ENCODE results near the gene TERT. TPM values are rescaled to one million over a fixed set of nuclear protein-coding genes. Genes with fewer than 3 reads are reported as not detected.
A peak's percentile ranks its signal among the peaks of the same experiment; 100 is the strongest.
"Not testable (repeated sequence)": the region's sequence is repeated elsewhere in the genome, so short reads cannot be mapped to it uniquely, and the experiment has no call there.

The TERT gene
- total RNA-seq, 1 experiment from 2014 or later, result 5.0 TPM

GRCh38 chr5:1326901-1327756, 32.3 kb upstream of the TERT start:
- H3K4me3 ChIP-seq; H3K4me1 ChIP-seq (replicated peaks); H3K27me3 ChIP-seq (replicated peaks); H3K9me3 ChIP-seq (replicated peaks); H3K27ac ChIP-seq: not testable (repeated sequence)
- H3K36me3 ChIP-seq, result peaks cover 63% of the 10 kb centered on the region
- DNase-seq (ENCODE audit: low read depth in 1 of 2, low spot score in 2 of 2), result peak in 1 of 2 experiments; percentile 27

DNA sequence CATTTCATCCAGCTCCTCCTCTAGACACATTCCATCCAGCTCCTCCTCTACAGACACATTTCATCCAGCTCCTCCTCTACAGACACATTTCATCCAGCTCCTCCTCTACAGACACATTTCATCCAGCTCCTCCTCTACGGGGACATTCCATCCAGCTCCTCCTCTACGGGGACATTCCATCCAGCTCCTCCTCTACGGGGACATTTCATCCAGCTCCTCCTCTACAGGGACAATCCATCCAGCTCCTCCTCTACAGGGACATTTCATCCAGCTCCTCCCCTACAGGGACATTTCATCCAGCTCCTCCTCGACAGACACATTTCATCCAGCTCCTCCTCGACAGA, 31.6 kb upstream of the TERT start:
- not testable (repeated sequence) for H3K9me3 ChIP-seq (replicated peaks); H3K27me3 ChIP-seq (replicated peaks); H3K27ac ChIP-seq; H3K4me3 ChIP-seq; DNase-seq (ENCODE audit: low read depth in 1 of 2, low spot score in 2 of 2); H3K4me1 ChIP-seq (replicated peaks)
- H3K36me3 ChIP-seq, result peaks cover 63% of the 10 kb centered on the region

GRCh38 chr5:1325870-1326531, 31.1 kb upstream of the TERT start:
- H3K9me3 ChIP-seq (replicated peaks), result peaks cover 6% of the 10 kb centered on the region; the same call in 1 of the 2 replicates
- H3K4me1 ChIP-seq (replicated peaks), result peaks cover 6% of the 10 kb centered on the region; the same call in 1 of the 2 replicates
- peaks cover 61% of the 10 kb centered on the region for H3K36me3 ChIP-seq
- no peaks in the 10 kb centered on the region for H3K27me3 ChIP-seq (replicated peaks)
- H3K27ac ChIP-seq, result no peak overlapping the region
- H3K4me3 ChIP-seq, result no peak overlapping the region
- DNase-seq (ENCODE audit: low read depth in 1 of 2, low spot score in 2 of 2), result no peak

DNA sequence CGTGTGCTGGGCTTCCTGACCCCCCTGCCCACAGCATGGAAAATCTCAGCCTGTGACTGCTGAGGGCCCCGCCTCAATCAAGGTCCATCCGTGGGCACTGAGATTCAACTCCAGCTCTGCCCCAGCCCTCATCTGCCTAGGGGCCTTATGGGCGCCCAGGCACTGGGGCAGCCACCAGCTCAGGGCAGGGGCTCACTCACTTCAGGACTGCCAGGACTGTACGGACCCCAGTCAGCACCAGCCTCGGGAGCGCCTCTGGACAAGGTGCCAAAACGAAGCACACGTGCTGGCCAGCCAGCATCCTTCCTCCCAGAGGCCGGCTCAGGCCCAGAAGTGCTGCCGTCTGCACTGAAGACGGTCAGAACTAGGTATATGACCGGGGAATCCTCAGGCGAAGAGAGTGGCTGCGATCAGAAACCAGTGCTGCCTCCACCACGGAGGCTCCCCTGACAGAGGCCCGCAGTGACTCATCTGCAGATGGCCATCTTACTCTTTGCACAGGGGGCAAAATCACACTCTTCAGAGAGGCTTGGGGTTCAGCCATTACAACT, 30.4 kb upstream of the TERT start:
- Histone ChIP-seq H3K36me3 (peaks cover 61% of the 10 kb centered on the region), H3K9me3 (replicated peaks) (peaks cover 6% of the 10 kb centered on the region; the same call in 1 of the 2 replicates), H3K27ac (no peak overlapping the region), H3K4me1 (replicated peaks) (peaks cover 6% of the 10 kb centered on the region; the same call in 1 of the 2 replicates), H3K4me3 (no peak overlapping the region), H3K27me3 (replicated peaks) (no peaks in the 10 kb centered on the region)
- no peak for DNase-seq (ENCODE audit: low read depth in 1 of 2, low spot score in 2 of 2)

GRCh38 chr5:1324719-1325190, 29.9 kb upstream of the TERT start:
- H3K4me1 ChIP-seq (replicated peaks), result peaks cover 6% of the 10 kb centered on the region; the same call in 1 of the 2 replicates
- peaks cover 6% of the 10 kb centered on the region; the same call in 1 of the 2 replicates for H3K9me3 ChIP-seq (replicated peaks)
- H3K36me3 ChIP-seq, result peaks cover 62% of the 10 kb centered on the region
- no peak overlapping the region for H3K4me3 ChIP-seq
- no peak for DNase-seq (ENCODE audit: low read depth in 1 of 2, low spot score in 2 of 2)
- no peaks in the 10 kb centered on the region for H3K27me3 ChIP-seq (replicated peaks)
- no peak overlapping the region for H3K27ac ChIP-seq

GRCh38 chr5:1324301-1324700, 29.4 kb upstream of the TERT start:
- no peaks in the 10 kb centered on the region for H3K27me3 ChIP-seq (replicated peaks)

DNA sequence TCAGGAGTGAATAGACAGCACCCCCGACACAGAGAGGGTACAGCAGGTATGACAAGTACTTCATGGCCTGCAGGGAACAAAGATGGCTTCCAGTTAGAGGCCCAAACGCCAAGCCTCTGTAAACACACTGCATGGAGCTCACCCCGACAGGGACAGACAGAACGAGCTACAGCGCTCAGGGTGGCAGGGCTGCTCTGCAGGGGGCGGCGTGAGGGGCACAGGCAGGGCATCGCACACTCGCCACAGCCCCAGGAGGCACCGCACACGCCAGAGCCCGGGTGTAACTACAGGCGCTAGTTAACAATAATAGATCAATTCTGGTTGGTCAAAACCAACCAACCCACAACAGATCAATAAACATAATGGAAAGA, 28.9 kb upstream of the TERT start:
- Histone ChIP-seq H3K4me1 (replicated peaks) (peaks cover 3% of the 10 kb centered on the region; the same call in 1 of the 2 replicates), H3K4me3 (no peak overlapping the region), H3K36me3 (peaks cover 69% of the 10 kb centered on the region), H3K27ac (no peak overlapping the region), H3K27me3 (replicated peaks) (no peaks in the 10 kb centered on the region), H3K9me3 (replicated peaks) (0 out of 2 replicates have a peak, but pooled peaks cover 3% of the 10 kb centered on the region)
- no peak for DNase-seq (ENCODE audit: low read depth in 1 of 2, low spot score in 2 of 2)

More at GRCh38 chr5:1324301-1324700, 29.4 kb upstream of the TERT start:
- Histone ChIP-seq H3K36me3 (peaks cover 67% of the 10 kb centered on the region), H3K27ac (no peak overlapping the region), H3K9me3 (replicated peaks) (peaks cover 6% of the 10 kb centered on the region; the same call in 1 of the 2 replicates), H3K4me3 (no peak overlapping the region), H3K4me1 (replicated peaks) (peaks cover 6% of the 10 kb centered on the region; the same call in 1 of the 2 replicates)
- DNase-seq (ENCODE audit: low read depth in 1 of 2, low spot score in 2 of 2), result no peak

DNA sequence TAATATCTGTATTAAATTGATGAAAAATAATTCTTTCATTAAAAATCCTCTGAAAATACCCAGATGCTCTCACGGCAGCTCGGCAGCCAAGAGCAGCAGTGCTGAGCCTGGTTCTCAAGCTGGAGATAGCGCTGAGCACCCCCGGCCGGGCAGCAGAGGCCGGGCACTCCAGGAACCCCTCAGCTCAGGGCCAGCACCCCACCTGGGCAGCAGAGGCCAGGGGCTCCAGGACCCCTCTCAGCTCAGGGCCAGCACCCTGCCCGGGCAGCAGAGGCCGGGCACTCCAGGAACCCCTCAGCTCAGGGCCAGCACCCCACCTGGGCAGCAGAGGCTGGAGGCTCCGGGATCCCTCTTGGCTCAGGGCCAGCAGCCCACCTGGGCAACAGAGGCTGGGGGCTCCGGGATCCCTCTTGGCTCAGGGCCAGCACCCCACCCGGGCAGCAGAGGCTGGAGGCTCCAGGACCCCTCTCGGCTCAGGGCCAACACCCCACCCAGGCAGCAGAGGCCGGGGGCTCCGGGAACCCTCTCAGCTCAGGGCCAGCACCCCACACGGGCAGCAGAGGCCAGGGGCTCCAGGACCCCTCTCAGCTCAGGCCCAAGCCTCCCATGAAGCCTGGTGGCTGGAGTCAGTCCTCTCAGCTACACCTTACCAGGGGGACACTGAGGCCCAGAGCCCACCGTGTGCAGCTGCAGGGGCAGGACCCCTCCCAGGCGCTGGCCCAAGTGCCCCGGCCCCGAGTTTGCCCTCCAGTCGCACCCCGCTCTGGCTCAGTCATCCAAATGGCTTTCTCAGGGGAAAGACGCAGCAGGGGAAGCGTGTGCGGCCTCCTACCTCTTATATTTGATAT, 28.3 kb upstream of the TERT start:
- Histone ChIP-seq H3K27me3 (replicated peaks) (no peaks in the 10 kb centered on the region), H3K9me3 (replicated peaks) (0 out of 2 replicates have a peak, but pooled peaks cover 3% of the 10 kb centered on the region), H3K36me3 (peaks cover 75% of the 10 kb centered on the region), H3K4me1 (replicated peaks) (0 out of 2 replicates have a peak, but pooled peaks cover 3% of the 10 kb centered on the region), H3K27ac (no peak overlapping the region), H3K4me3 (no peak overlapping the region)
- DNase-seq (ENCODE audit: low read depth in 1 of 2, low spot score in 2 of 2), result no peak

GRCh38 chr5:1322036-1322900, 27.4 kb upstream of the TERT start:
- Histone ChIP-seq H3K27me3 (replicated peaks) (no peaks in the 10 kb centered on the region), H3K27ac (no peak overlapping the region), H3K9me3 (replicated peaks) (0 out of 2 replicates have a peak, but pooled peaks cover 3% of the 10 kb centered on the region), H3K4me1 (replicated peaks) (0 out of 2 replicates have a peak, but pooled peaks cover 3% of the 10 kb centered on the region), H3K36me3 (peaks cover 80% of the 10 kb centered on the region), H3K4me3 (no peak overlapping the region)
- no peak for DNase-seq (ENCODE audit: low read depth in 1 of 2, low spot score in 2 of 2)

- DNase-seq (ENCODE audit: low read depth in 1 of 2, low spot score in 2 of 2), result no peak
- Histone ChIP-seq H3K4me3 (no peak overlapping the region), H3K9me3 (replicated peaks) (0 out of 2 replicates have a peak, but pooled peaks cover 3% of the 10 kb centered on the region), H3K4me1 (replicated peaks) (0 out of 2 replicates have a peak, but pooled peaks cover 3% of the 10 kb centered on the region), H3K27ac (no peak overlapping the region), H3K27me3 (replicated peaks) (no peaks in the 10 kb centered on the region), H3K36me3 (peaks cover 80% of the 10 kb centered on the region)
These were observed 26.7 kb upstream of the TERT start for GRCh38 chr5:1321576-1321975.

GRCh38 chr5:1320436-1321344, 25.8 kb upstream of the TERT start:
- Histone ChIP-seq H3K36me3 (peaks cover 75% of the 10 kb centered on the region), H3K4me1 (replicated peaks) (0 out of 2 replicates have a peak, but pooled peaks cover under 1% of the 10 kb centered on the region), H3K4me3 (no peak overlapping the region), H3K9me3 (replicated peaks) (no peaks in the 10 kb centered on the region), H3K27ac (no peak overlapping the region), H3K27me3 (replicated peaks) (no peaks in the 10 kb centered on the region)
- DNase-seq (ENCODE audit: low read depth in 1 of 2, low spot score in 2 of 2), result no peak
